Nephron (organoid): Measurements from ENCODE around the gene FPR2.

Experiments used
- H3K27ac Mint-ChIP-seq, 3 experiments: 2 replicates each; pipeline ENCODE4 v1.8.0; 2020; ENCODE audit warnings: mixed read lengths in 3 of 3, mild to moderate bottlenecking in 2 of 3, moderate library complexity in 1 of 3
- H3K27me3 Mint-ChIP-seq: 2 replicates; pipeline ENCODE4 v1.8.0; 2021; ENCODE audit warnings: low read depth, mild to moderate bottlenecking, moderate library complexity, mixed read lengths
- H3K36me3 Mint-ChIP-seq: 2 replicates; pipeline ENCODE4 v1.8.0; 2020; ENCODE audit warnings: low read depth, mixed read lengths
- H3K4me1 Mint-ChIP-seq: 2 replicates; pipeline ENCODE4 v1.8.0; 2020; ENCODE audit warnings: mixed read lengths
- H3K4me3 Mint-ChIP-seq, 3 experiments: 2 replicates each; pipeline ENCODE4 v1.8.0; 2020; ENCODE audit warnings: mild to moderate bottlenecking in 3 of 3, mixed read lengths in 3 of 3, moderate library complexity in 2 of 3
- H3K9me3 Mint-ChIP-seq: 2 replicates; pipeline ENCODE4 v1.8.0; 2020; ENCODE audit warnings: mixed read lengths
- CTCF ChIP-seq, 3 experiments: fragments of 200-600 bp; sonication (generic); IDR thresholded peaks; one replicate each; pipeline ENCODE4 v1.5.0; 2021; ENCODE audit warnings: antibody characterized with exemption in 3 of 3; ENCODE audit not compliant: unreplicated experiment in 3 of 3

FPR2 gene

DNA sequence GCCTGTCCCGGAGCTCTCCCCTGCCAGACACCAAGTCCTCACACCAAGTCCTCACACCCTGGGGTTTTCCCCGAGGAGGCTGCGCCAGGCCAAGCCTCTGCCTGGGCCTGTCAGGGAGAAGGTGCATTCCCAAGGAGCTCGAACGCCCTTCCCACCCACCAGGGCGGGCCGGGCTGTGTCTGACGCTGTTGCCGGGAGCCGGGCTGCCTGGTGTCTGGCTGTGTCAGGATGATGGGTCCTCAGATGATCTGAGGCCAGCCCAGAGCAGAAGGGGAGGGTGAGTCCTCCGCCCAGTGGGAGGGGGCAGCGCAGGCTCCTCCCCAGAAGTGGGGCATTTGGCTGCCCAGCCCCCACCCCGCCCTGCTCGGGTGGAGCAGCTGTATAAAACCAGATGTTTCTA is 34.9 kb upstream of the FPR2 start:
- H3K36me3 Mint-ChIP-seq = no peaks in the 10 kb centered on the region
- H3K4me1 Mint-ChIP-seq = no peaks in the 10 kb centered on the region
- no peak overlapping the region for H3K27ac Mint-ChIP-seq
- no peak for TF ChIP-seq CTCF (IDR thresholded peaks at IDR 0.05; ENCODE audit: unreplicated experiment in 3 of 3)
- no peak overlapping the region for H3K4me3 Mint-ChIP-seq
- peaks cover 48% of the 10 kb centered on the region for H3K27me3 Mint-ChIP-seq
- peaks cover 9% of the 10 kb centered on the region for H3K9me3 Mint-ChIP-seq

- Mint-ChIP-seq H3K9me3 (peaks cover 16% of the 10 kb centered on the region), H3K4me3 (no peak overlapping the region), H3K27ac (no peak overlapping the region), H3K36me3 (no peaks in the 10 kb centered on the region), H3K27me3 (peaks cover 39% of the 10 kb centered on the region), H3K4me1 (no peaks in the 10 kb centered on the region)
- TF ChIP-seq CTCF (IDR thresholded peaks at IDR 0.05; ENCODE audit: unreplicated experiment in 3 of 3) = no peak
These were observed 33.6 kb upstream of the FPR2 start for GRCh38 chr19:51727349-51727880.

GRCh38 chr19:51729781-51730180 is 31.2 kb upstream of the FPR2 start:
- H3K4me3 Mint-ChIP-seq = no peak overlapping the region
- no peak overlapping the region for H3K27ac Mint-ChIP-seq
- no peaks in the 10 kb centered on the region for H3K4me1 Mint-ChIP-seq
- no peak for TF ChIP-seq CTCF (IDR thresholded peaks at IDR 0.05; ENCODE audit: unreplicated experiment in 3 of 3)
- H3K9me3 Mint-ChIP-seq = peaks cover 16% of the 10 kb centered on the region
- peaks cover 24% of the 10 kb centered on the region for H3K27me3 Mint-ChIP-seq
- H3K36me3 Mint-ChIP-seq = no peaks in the 10 kb centered on the region

GRCh38 chr19:51733742-51734522 is 27.0 kb upstream of the FPR2 start:
- H3K9me3 Mint-ChIP-seq = peaks cover 12% of the 10 kb centered on the region

GRCh38 chr19:51735759-51736449 is 25.1 kb upstream of the FPR2 start:
- peaks cover 8% of the 10 kb centered on the region for H3K9me3 Mint-ChIP-seq
- peaks cover 15% of the 10 kb centered on the region for H3K27me3 Mint-ChIP-seq
- no peaks in the 10 kb centered on the region for H3K4me1 Mint-ChIP-seq
- TF ChIP-seq CTCF (IDR thresholded peaks at IDR 0.05; ENCODE audit: unreplicated experiment in 3 of 3) = no peak
- no peak overlapping the region for H3K27ac Mint-ChIP-seq
- no peak overlapping the region for H3K4me3 Mint-ChIP-seq
- H3K36me3 Mint-ChIP-seq = no peaks in the 10 kb centered on the region

More at GRCh38 chr19:51733742-51734522, 27.0 kb upstream of the FPR2 start:
- H3K27me3 Mint-ChIP-seq = peaks cover 12% of the 10 kb centered on the region
- H3K27ac Mint-ChIP-seq = no peak overlapping the region
- no peak for TF ChIP-seq CTCF (IDR thresholded peaks at IDR 0.05; ENCODE audit: unreplicated experiment in 3 of 3)
- H3K4me3 Mint-ChIP-seq = no peak overlapping the region
- no peaks in the 10 kb centered on the region for H3K4me1 Mint-ChIP-seq
- no peaks in the 10 kb centered on the region for H3K36me3 Mint-ChIP-seq
